B cell (primary cell): ENCODE measurements around the gene SCPEP1. TPM values are rescaled to one million over a fixed set of nuclear protein-coding genes. Genes with fewer than 3 reads are reported as not detected.

ENCODE experiments used
- ATAC-seq: fragments of 200-7000 bp; cut with Tn5 transposase; one replicate; pipeline ENCODE4 v1.10.0; 2021; ENCODE audit warnings: low read depth, mild to moderate bottlenecking, moderate number of reproducible peaks, moderate library complexity
- CTCF ChIA-PET: fragments of 350-600 bp; sonication (Branson Sonifier 250); formaldehyde crosslinking; loops from one replicate; lab custom pipeline; 2021; ENCODE audit warnings: antibody characterized with exemption, inconsistent platforms; lab: Charles Lee
- POLR2A ChIA-PET: fragments of 350-600 bp; sonication (Branson Sonifier 250); formaldehyde crosslinking; loops from one replicate; lab custom pipeline; 2021; ENCODE audit warnings: antibody characterized with exemption; lab: Charles Lee
- DNase-seq: peaks from one replicate; pipeline ENCODE4 v3.0.0; 2013
- H2AFZ ChIP-seq: 2 replicates; pipeline ENCODE4 v1.6.1; 2012; ENCODE audit warnings: mild to moderate bottlenecking, low read depth, low read length; ENCODE audit not compliant: insufficient read depth, poor library complexity, severe bottlenecking
- H3K27ac ChIP-seq, 2 donors: 1 replicate in 1 of 2; 2 replicates in 1 of 2; pipeline ENCODE4 v1.5.1; 2012 to 2013; ENCODE audit warnings: low read length in 2 of 2, mild to moderate bottlenecking in 2 of 2, moderate library complexity in 1 of 2
- H3K27me3 ChIP-seq, 4 experiments: fragments of 200-600 bp in 1 of 4; sonication (generic) in 1 of 4; replicated peaks in 1 of 4; 1 replicate in 2 of 4; 2 replicates in 2 of 4; pipeline versions ENCODE4 v1.6.1 to v1.7.0; 2013 to 2016; ENCODE audit warnings: low read length in 3 of 4, mild to moderate bottlenecking in 2 of 4, mixed read lengths in 1 of 4, moderate library complexity in 1 of 4; ENCODE audit not compliant: insufficient read depth in 4 of 4, control insufficient read depth in 3 of 4; ENCODE audit errors: control extremely low read depth in 1 of 4
- H3K36me3 ChIP-seq, 2 experiments: replicated peaks in 1 of 2; 1 replicate in 1 of 2; 2 replicates in 1 of 2; pipeline versions ENCODE4 v1.6.1 to v1.7.1; 2013; ENCODE audit warnings: low read length in 1 of 2; ENCODE audit not compliant: insufficient read depth in 2 of 2, control insufficient read depth in 1 of 2; ENCODE audit errors: control extremely low read depth in 1 of 2, extremely low read depth in 1 of 2
- H3K4me1 ChIP-seq, 2 donors: fragments of 200-600 bp in 1 of 2; sonication (generic) in 1 of 2; 1 replicate in 1 of 2; 2 replicates in 1 of 2; pipeline versions ENCODE4 v1.5.1 to v1.6.1; 2013 to 2017; ENCODE audit warnings: low read length in 2 of 2; ENCODE audit not compliant: control insufficient read depth in 2 of 2, insufficient read depth in 2 of 2
- H3K4me2 ChIP-seq: replicated peaks from 2 replicates; pipeline ENCODE3; 2012; ENCODE audit warnings: mild to moderate bottlenecking, low read depth, low read length; ENCODE audit not compliant: poor library complexity, severe bottlenecking
- H3K4me3 ChIP-seq, 5 experiments: fragments of 200-600 bp in 1 of 5; sonication (generic) in 1 of 5; 1 replicate in 3 of 5; 2 replicates in 2 of 5; pipeline versions ENCODE4 v1.5.1 to v1.7.0; 2011 to 2016; ENCODE audit warnings: low read length in 4 of 5, mild to moderate bottlenecking in 4 of 5, low read depth in 2 of 5, control low read depth in 1 of 5, moderate library complexity in 1 of 5; ENCODE audit not compliant: insufficient read depth in 1 of 5; ENCODE audit errors: control extremely low read depth in 1 of 5, extremely low read depth in 1 of 5
- H3K79me2 ChIP-seq: fragments of 200-600 bp; sonication (generic); one replicate; pipeline ENCODE4 v1.6.0; 2016; ENCODE audit warnings: low read length; ENCODE audit not compliant: control insufficient read depth, insufficient read depth
- H3K9ac ChIP-seq: fragments of 200-600 bp; sonication (generic); 2 replicates; pipeline ENCODE4 v1.6.1; 2017; ENCODE audit warnings: mild to moderate bottlenecking, low read length, moderate library complexity
- H3K9me3 ChIP-seq, 3 donors: one replicate each; pipeline versions ENCODE4 v1.6.1 to v1.7.1; 2013; ENCODE audit warnings: low read length in 2 of 3; ENCODE audit not compliant: control insufficient read depth in 2 of 3, insufficient read depth in 1 of 3; ENCODE audit errors: control extremely low read depth in 1 of 3
- H4K20me1 ChIP-seq: 2 replicates; pipeline ENCODE4 v1.6.0; 2012; ENCODE audit warnings: mild to moderate bottlenecking, low read length; ENCODE audit not compliant: insufficient read depth, control insufficient read depth, poor library complexity, severe bottlenecking
- H3K27ac Mint-ChIP-seq: one replicate; pipeline ENCODE4 v1.8.0; 2021; ENCODE audit warnings: mixed read lengths
- H3K27me3 Mint-ChIP-seq: one replicate; pipeline ENCODE4 v1.8.0; 2021; ENCODE audit warnings: mixed read lengths
- H3K4me1 Mint-ChIP-seq: one replicate; pipeline ENCODE4 v1.8.0; 2021; ENCODE audit warnings: mixed read lengths
- H3K4me3 Mint-ChIP-seq: one replicate; pipeline ENCODE4 v1.8.0; 2021; ENCODE audit warnings: mixed read lengths
- H3K9me3 Mint-ChIP-seq: one replicate; pipeline ENCODE4 v1.8.0; 2022; ENCODE audit warnings: mixed read lengths; ENCODE audit not compliant: insufficient read depth
- CTCF ChIP-seq: fragments of 200-600 bp; IDR thresholded peaks from one replicate; pipeline ENCODE4 v1.8.0; 2022; ENCODE audit warnings: antibody characterized with exemption, mild to moderate bottlenecking
- EZH2 ChIP-seq: IDR thresholded peaks from 2 replicates; pipeline ENCODE4 v1.6.1; 2012; ENCODE audit warnings: borderline replicate concordance, low read depth, mild to moderate bottlenecking, moderate library complexity, low read length; ENCODE audit not compliant: insufficient read depth, poor library complexity, severe bottlenecking
- WGBS: methylation state at CpG from one replicate; pipeline ENCODE4 v1.1.5; 2013; ENCODE audit warnings: missing lambda C conversion rate; ENCODE audit not compliant: insufficient coverage; 5-methylcytosine and 5-hydroxymethylcytosine counted together
- intact Hi-C: fragments of 100-400 bp; cut with micrococcal nuclease; formaldehyde crosslinking; loops from one replicate; pipeline ENCODE4 v1.10.0; 2022
- polyA plus RNA-seq: library from polyadenylated mRNA; depleted of rRNA; stranded (reverse); fragments of >200 nt; gene quantifications from 2 replicates; pipeline ENCODE4 v1.2.3, GENCODE V29; 2012
- total RNA-seq, 2 donors: library from RNA; stranded (reverse); fragments of 120-200 nt in 1 of 2; gene quantifications; 1 replicate in 1 of 2; 2 replicates in 1 of 2; pipeline versions ENCODE4 v1.2.3 to v1.2.4, GENCODE V29; 2013 to 2022

Gene SCPEP1
- total and polyA plus RNA-seq, 2 donors (not counting 1 experiment from before 2014, with no cell fraction given) = 66.6 to 121 TPM

- Histone ChIP-seq H2AFZ (no peak overlapping the region), H3K36me3 (peaks cover 23 to 84% of the 10 kb centered on the region in 2 experiments), H3K79me2 (no peaks in the 10 kb centered on the region), H3K27ac (no peak overlapping the region), H3K27me3 (no peaks in the 10 kb centered on the region), H3K4me1 (no peaks in the 10 kb centered on the region), H3K9ac (no peak overlapping the region), H3K4me3 (no peak overlapping the region), H3K4me2 (no peak overlapping the region), H3K9me3 (no peaks in the 10 kb centered on the region), H4K20me1 (no peaks in the 10 kb centered on the region)
- no peaks in the 10 kb centered on the region for H3K9me3 Mint-ChIP-seq
- ATAC-seq (no peak), DNase-seq (no peak)
- H3K4me1 Mint-ChIP-seq = no peaks in the 10 kb centered on the region
- H3K27ac Mint-ChIP-seq = no peak overlapping the region
- ChIA-PET CTCF (no interaction called here), POLR2A (no interaction called here)
- TF ChIP-seq CTCF = no peak
- no peak for TF ChIP-seq EZH2
- WGBS = no CpG with 5 or more reads among the region's 1 CpG
- H3K4me3 Mint-ChIP-seq = no peak overlapping the region
- intact Hi-C loops = no loop called here
- no peaks in the 10 kb centered on the region for H3K27me3 Mint-ChIP-seq
Measured at GRCh38 chr17:56995766-56996165, 17.8 kb downstream of the SCPEP1 start.

GRCh38 chr17:56997313-56997712 is 19.4 kb downstream of the SCPEP1 start:
- H3K36me3 ChIP-seq = peaks cover 23 to 84% of the 10 kb centered on the region in 2 experiments
- H3K9me3 Mint-ChIP-seq = no peaks in the 10 kb centered on the region
- no peaks in the 10 kb centered on the region for H3K27me3 Mint-ChIP-seq
- H3K27ac Mint-ChIP-seq = no peak overlapping the region
- no CpG with 5 or more reads among the region's 2 CpGs for WGBS
- H4K20me1 ChIP-seq = no peaks in the 10 kb centered on the region
- H2AFZ ChIP-seq = no peak overlapping the region
- no peaks in the 10 kb centered on the region for H3K79me2 ChIP-seq
- TF ChIP-seq CTCF = no peak
- no peak for TF ChIP-seq EZH2
- no peaks in the 10 kb centered on the region for H3K27me3 ChIP-seq
- H3K9ac ChIP-seq = no peak overlapping the region
- no peak for ATAC-seq
- intact Hi-C loops = no loop called here
- peaks cover 2% of the 10 kb centered on the region for H3K4me1 Mint-ChIP-seq
- no peak overlapping the region for H3K27ac ChIP-seq
- H3K9me3 ChIP-seq = peaks cover 0 to 1% (median 0%) of the 10 kb centered on the region in 3 donors
- no peak overlapping the region for H3K4me2 ChIP-seq
- ChIA-PET POLR2A (no interaction called here), CTCF (no interaction called here)
- H3K4me3 Mint-ChIP-seq = no peak overlapping the region
- peaks cover 0 to 7% of the 10 kb centered on the region in 2 donors for H3K4me1 ChIP-seq
- DNase-seq = no peak
- no peak overlapping the region for H3K4me3 ChIP-seq
